A549 (cell line): ENCODE data around the gene KDM1B. TPM values are rescaled to one million over a fixed set of nuclear protein-coding genes. Genes with fewer than 3 reads are reported as not detected.

ENCODE experiments used
- ATAC-seq, 2 experiments: fragments of 200-7000 bp in 1 of 2; fragments of >200 bp in 1 of 2; cut with Nextera tagmentation in 1 of 2; cut with Tn5 transposase in 1 of 2; 3 replicates each; pipeline versions ENCODE4 v1.8.0 to v1.9.1; 2018 to 2020; ENCODE audit warnings: mild to moderate bottlenecking in 1 of 2, moderate library complexity in 1 of 2
- CTCF ChIA-PET: fragments of 300-600 bp; sonication (Branson Sonifier 250); formaldehyde crosslinking; extraction: SDS; loops from one replicate; lab custom pipeline; 2021; ENCODE audit warnings: antibody characterized with exemption, inconsistent platforms; lab: Yijun Ruan, JAX
- POLR2A ChIA-PET: fragments of 350-600 bp; formaldehyde crosslinking; extraction: SDS; loops from one replicate; lab custom pipeline; 2021; ENCODE audit warnings: antibody characterized with exemption, inconsistent platforms; lab: Yijun Ruan, JAX
- DNase-seq, 2 experiments: peaks; one replicate each; pipeline versions ENCODE4 v3.0.0 to v3.0.0-alpha.2; 2011 to 2016; ENCODE audit warnings: low read depth in 1 of 2, low spot score in 1 of 2
- FAIRE-seq: peaks from 2 replicates; lab custom pipeline; 2011; peaks lifted over from hg19 to GRCh38; lab: Jason Lieb, UNC
- H3K27ac ChIP-seq, 2 experiments: fragments of >200 bp; sonication (Bioruptor Twin); formaldehyde crosslinking; 3 replicates each; pipeline ENCODE4 v1.5.1; 2016 to 2017
- H3K4me1 ChIP-seq: fragments of >200 bp; sonication (Bioruptor Twin); formaldehyde crosslinking; 3 replicates; pipeline ENCODE4 v1.6.1; 2016
- H3K4me2 ChIP-seq: fragments of >200 bp; sonication (Bioruptor Twin); formaldehyde crosslinking; 3 replicates; pipeline ENCODE4 v1.6.1; 2016
- H3K4me3 ChIP-seq: fragments of >200 bp; sonication (Bioruptor Twin); formaldehyde crosslinking; 3 replicates; pipeline ENCODE4 v1.5.1; 2016
- H3K9me3 ChIP-seq: fragments of >200 bp; sonication (Bioruptor Twin); formaldehyde crosslinking; 3 replicates; pipeline ENCODE4 v1.6.1; 2016
- BCL3 ChIP-seq: fragments of >200 bp; sonication (Bioruptor Twin); formaldehyde crosslinking; IDR thresholded peaks from 3 replicates; pipeline ENCODE4 v1.6.1; 2016
- CBX8 ChIP-seq: fragments of 200-600 bp; sonication (generic); IDR thresholded peaks from 2 replicates; pipeline ENCODE4 v1.6.1; 2016
- CHD2 ChIP-seq: fragments of 150-350 bp; IDR thresholded peaks from 2 replicates; pipeline ENCODE4 v1.6.1; 2014; ENCODE audit warnings: low read length; ENCODE audit not compliant: partially characterized antibody
- CHD4 ChIP-seq: fragments of 200-600 bp; sonication (generic); IDR thresholded peaks from 2 replicates; pipeline ENCODE4 v1.6.1; 2016; ENCODE audit warnings: antibody characterized with exemption, mild to moderate bottlenecking, borderline replicate concordance
- E2F6 ChIP-seq: IDR thresholded peaks from 2 replicates; pipeline ENCODE4 v1.6.1; 2012; ENCODE audit warnings: low read depth, borderline replicate concordance
- FOSL2 ChIP-seq, 2 experiments: fragments of 450-650 bp in 1 of 2; fragments of >200 bp in 1 of 2; sonication (Bioruptor Twin) in 1 of 2; formaldehyde crosslinking; IDR thresholded peaks; 2 replicates each; pipeline versions ENCODE4 v1.5.0 to v1.6.1; 2016 to 2020; ENCODE audit warnings: mild to moderate bottlenecking in 1 of 2, moderate library complexity in 1 of 2
- GATA3 ChIP-seq: IDR thresholded peaks from 2 replicates; pipeline ENCODE4 v1.6.1; 2012; ENCODE audit warnings: borderline replicate concordance
- JUNB ChIP-seq: fragments of >200 bp; sonication (Bioruptor Twin); formaldehyde crosslinking; IDR thresholded peaks from 2 replicates; pipeline ENCODE4 v1.6.1; 2016
- NR3C1 ChIP-seq: fragments of >200 bp; sonication (Bioruptor Twin); formaldehyde crosslinking; IDR thresholded peaks from 3 replicates; pipeline ENCODE4 v1.6.1; 2017
- PHF8 ChIP-seq: fragments of 200-600 bp; sonication (generic); IDR thresholded peaks from 2 replicates; pipeline ENCODE4 v1.6.1; 2016; ENCODE audit warnings: low read depth, mild to moderate bottlenecking, antibody characterized with exemption, moderate library complexity, borderline replicate concordance
- POLR2A ChIP-seq: IDR thresholded peaks from 2 replicates; pipeline ENCODE4 v1.6.1; 2012; ENCODE audit warnings: mild to moderate bottlenecking, low read length
- RAD21 ChIP-seq, 2 experiments: fragments of >200 bp in 1 of 2; sonication (Bioruptor Twin) in 1 of 2; formaldehyde crosslinking in 1 of 2; IDR thresholded peaks in 1 of 2; conservative IDR thresholded peaks in 1 of 2; 2 replicates in 1 of 2; 3 replicates in 1 of 2; pipeline ENCODE4 v1.6.1; 2012 to 2018; ENCODE audit warnings: inconsistent platforms in 1 of 2
- RCOR1 ChIP-seq: fragments of 150-350 bp; IDR thresholded peaks from 2 replicates; pipeline ENCODE4 v1.6.1; 2014; ENCODE audit warnings: antibody characterized with exemption, low read length, low read depth
- REST ChIP-seq: fragments of 200-600 bp; sonication (generic); IDR thresholded peaks from 2 replicates; pipeline ENCODE4 v1.6.1; 2016; ENCODE audit warnings: antibody characterized with exemption, mild to moderate bottlenecking, moderate library complexity
- WGBS: methylation state at CpG from one replicate; pipeline ENCODE4 v1.1.6; 2017; ENCODE audit errors: missing lambda C conversion rate; 5-methylcytosine and 5-hydroxymethylcytosine counted together
- polyA minus RNA-seq: library from RNA; depleted of rRNA, polyadenylated mRNA; stranded (reverse); fragments of >200 nt; gene quantifications from 2 replicates; pipeline ENCODE4 v1.2.3, GENCODE V29; 2011; rRNA and poly(A)+ RNA removed
- polyA plus RNA-seq, 4 experiments: library from polyadenylated mRNA; depleted of rRNA in 3 of 4; stranded (reverse); fragments of >200 nt; fragmentation: RNase III in 1 of 4; extraction: RNeasy Plus Mini Kit Qiagen cat#74134 plus additional on column Dnase treatment in 1 of 4; gene quantifications; 2 replicates in 3 of 4; 3 replicates in 1 of 4; pipeline ENCODE4 v1.2.3, GENCODE V29; 2011 to 2017
- TF ChIP-seq, protein P1 (sequence below): fragments of 250-450 bp; sonication (Bioruptor Pico); IDR thresholded peaks from 2 replicates; pipeline ENCODE4 v1.5.0; 2020; ENCODE audit warnings: low read depth, mild to moderate bottlenecking, moderate library complexity
- TF ChIP-seq, protein P2 (sequence below): fragments of 150-350 bp; IDR thresholded peaks from 2 replicates; pipeline ENCODE4 v1.6.1; 2014; ENCODE audit warnings: low read depth, mild to moderate bottlenecking, low read length

Gene KDM1B, protein sequence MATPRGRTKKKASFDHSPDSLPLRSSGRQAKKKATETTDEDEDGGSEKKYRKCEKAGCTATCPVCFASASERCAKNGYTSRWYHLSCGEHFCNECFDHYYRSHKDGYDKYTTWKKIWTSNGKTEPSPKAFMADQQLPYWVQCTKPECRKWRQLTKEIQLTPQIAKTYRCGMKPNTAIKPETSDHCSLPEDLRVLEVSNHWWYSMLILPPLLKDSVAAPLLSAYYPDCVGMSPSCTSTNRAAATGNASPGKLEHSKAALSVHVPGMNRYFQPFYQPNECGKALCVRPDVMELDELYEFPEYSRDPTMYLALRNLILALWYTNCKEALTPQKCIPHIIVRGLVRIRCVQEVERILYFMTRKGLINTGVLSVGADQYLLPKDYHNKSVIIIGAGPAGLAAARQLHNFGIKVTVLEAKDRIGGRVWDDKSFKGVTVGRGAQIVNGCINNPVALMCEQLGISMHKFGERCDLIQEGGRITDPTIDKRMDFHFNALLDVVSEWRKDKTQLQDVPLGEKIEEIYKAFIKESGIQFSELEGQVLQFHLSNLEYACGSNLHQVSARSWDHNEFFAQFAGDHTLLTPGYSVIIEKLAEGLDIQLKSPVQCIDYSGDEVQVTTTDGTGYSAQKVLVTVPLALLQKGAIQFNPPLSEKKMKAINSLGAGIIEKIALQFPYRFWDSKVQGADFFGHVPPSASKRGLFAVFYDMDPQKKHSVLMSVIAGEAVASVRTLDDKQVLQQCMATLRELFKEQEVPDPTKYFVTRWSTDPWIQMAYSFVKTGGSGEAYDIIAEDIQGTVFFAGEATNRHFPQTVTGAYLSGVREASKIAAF
- 14.5 and 14.9 TPM in 2 replicates for polyA plus RNA-seq (2011; rRNA removed)
- 7.5 and 7.7 TPM in 2 replicates for polyA plus RNA-seq (2012; cell fraction: cytosol; rRNA removed)
- polyA plus RNA-seq (2012; cell fraction: nucleus; rRNA removed), result 3.8 and 4.7 TPM in 2 replicates
- 11.0 to 11.3 TPM (median 11.3 TPM) in 3 replicates for polyA plus RNA-seq (2017; fragmentation: RNase III; extraction: RNeasy Plus Mini Kit Qiagen cat#74134 plus additional on column Dnase treatment)
- 13.0 and 15.7 TPM in 2 replicates for polyA minus RNA-seq

GRCh38 chr6:18155150-18155863, at the start of gene KDM1B:
Gene KDM1B, plus strand, starts transcription at chr6:18155422. Its CDS starts 4,474 bp downstream, at chr6:18159896.
- POLR2A ChIA-PET, result no interaction called here
- TF ChIP-seq, protein P1, sequence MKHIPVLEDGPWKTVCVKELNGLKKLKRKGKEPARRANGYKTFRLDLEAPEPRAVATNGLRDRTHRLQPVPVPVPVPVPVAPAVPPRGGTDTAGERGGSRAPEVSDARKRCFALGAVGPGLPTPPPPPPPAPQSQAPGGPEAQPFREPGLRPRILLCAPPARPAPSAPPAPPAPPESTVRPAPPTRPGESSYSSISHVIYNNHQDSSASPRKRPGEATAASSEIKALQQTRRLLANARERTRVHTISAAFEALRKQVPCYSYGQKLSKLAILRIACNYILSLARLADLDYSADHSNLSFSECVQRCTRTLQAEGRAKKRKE (CRISPR knock-in tag), result no peak
- TF ChIP-seq BCL3 (0 out of 3 replicates have a peak, but pooled peaks have one; percentile 16), POLR2A (peak; percentile 55), FOSL2 (IDR thresholded peaks at IDR 0.05) (no peak), FOSL2 (CRISPR knock-in tag; IDR thresholded peaks at IDR 0.05) (no peak), REST (no peak), RAD21 (conservative IDR thresholded peaks at IDR 0.05 in 1 of 2, IDR thresholded peaks at IDR 0.05 in 1 of 2) (no peak), PHF8 (peak; percentile 45; the same call in 1 of the 2 replicates)
- DNase-seq (peak; percentile 89 to 95), FAIRE-seq (no peak), ATAC-seq (peak; percentile 92 to 95)
- Histone ChIP-seq H3K4me1 (peaks cover 17% of the 10 kb centered on the region), H3K9me3 (no peaks in the 10 kb centered on the region), H3K27ac (peak within 1 kb of the TSS; percentile 78 to 90), H3K4me2 (peak within 1 kb of the TSS; percentile 83), H3K4me3 (peak within 1 kb of the TSS; percentile 89)
- WGBS, result no CpG with 5 or more reads among the region's 87 CpGs
- CTCF ChIA-PET, result interaction anchor here (1.8 kb wide), 1 partner anchor 15 kb away, joined by 4 read pairs; no protein-coding TSS in a partner anchor

GRCh38 chr6:18107061-18107460, 48.2 kb upstream of the KDM1B start:
- CTCF ChIA-PET, result interaction anchor here (1.0 kb wide), 1 partner anchor 15 kb away, joined by 5 read pairs; the partner anchor contains the start of gene NHLRC1
- Histone ChIP-seq H3K9me3 (peaks cover 10% of the 10 kb centered on the region), H3K4me3 (no peak overlapping the region), H3K4me1 (no peaks in the 10 kb centered on the region), H3K27ac (no peak overlapping the region), H3K4me2 (no peak overlapping the region)
- FAIRE-seq, result no peak
- DNase-seq, result no peak
- POLR2A ChIA-PET, result no interaction called here
- TF ChIP-seq NR3C1 (no peak), E2F6 (no peak), BCL3 (no peak), CBX8 (no peak), JUNB (no peak), CHD4 (no peak), GATA3 (no peak), CHD2 (no peak), RCOR1 (no peak), RAD21 (conservative IDR thresholded peaks at IDR 0.05 in 1 of 2, IDR thresholded peaks at IDR 0.05 in 1 of 2) (no peak)
- TF ChIP-seq, protein P2, sequence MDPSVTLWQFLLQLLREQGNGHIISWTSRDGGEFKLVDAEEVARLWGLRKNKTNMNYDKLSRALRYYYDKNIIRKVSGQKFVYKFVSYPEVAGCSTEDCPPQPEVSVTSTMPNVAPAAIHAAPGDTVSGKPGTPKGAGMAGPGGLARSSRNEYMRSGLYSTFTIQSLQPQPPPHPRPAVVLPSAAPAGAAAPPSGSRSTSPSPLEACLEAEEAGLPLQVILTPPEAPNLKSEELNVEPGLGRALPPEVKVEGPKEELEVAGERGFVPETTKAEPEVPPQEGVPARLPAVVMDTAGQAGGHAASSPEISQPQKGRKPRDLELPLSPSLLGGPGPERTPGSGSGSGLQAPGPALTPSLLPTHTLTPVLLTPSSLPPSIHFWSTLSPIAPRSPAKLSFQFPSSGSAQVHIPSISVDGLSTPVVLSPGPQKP, result no peak
- 74% methylated on average over 1 of the region's 1 CpG for WGBS
- no peak for ATAC-seq
